ENCODE results near the gene GPR142.

The GPR142 gene

DNA sequence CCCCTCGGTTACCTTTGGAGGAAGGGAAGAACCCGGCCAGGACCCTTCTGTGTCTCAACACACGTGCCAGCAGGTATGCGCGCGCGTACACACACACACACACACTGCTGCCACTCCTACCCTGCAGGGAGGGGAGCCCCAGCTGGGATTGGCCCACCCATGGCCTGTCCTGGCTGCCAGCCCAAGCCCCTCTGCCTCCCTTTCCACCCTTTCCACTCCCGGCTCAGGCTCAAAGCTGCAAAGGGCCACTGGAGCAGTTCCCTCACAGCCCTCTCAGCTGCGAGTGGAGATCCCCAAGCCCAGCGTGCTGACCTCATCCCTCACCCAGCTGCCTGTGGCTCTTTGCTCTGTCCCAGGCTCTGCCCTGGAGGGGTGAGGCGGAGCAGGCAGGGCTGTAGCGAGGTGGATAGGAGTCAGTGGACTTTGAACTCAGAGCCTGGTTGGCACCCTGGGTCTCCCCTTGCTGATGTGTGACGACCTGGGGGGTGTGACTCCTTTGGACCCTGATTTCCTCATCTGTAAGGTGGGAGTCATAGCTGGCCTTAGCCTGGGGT is 26.8 kb upstream of the GPR142 start:
- TF ChIP-seq ZFP3 (CRISPR knock-in tag; IDR thresholded peaks at IDR 0.05) (no peak), PPARA (CRISPR knock-in tag; IDR thresholded peaks at IDR 0.05; ENCODE audit: borderline replicate concordance) (no peak), TSHZ2 (CRISPR knock-in tag; IDR thresholded peaks at IDR 0.05) (no peak), PATZ1 (CRISPR knock-in tag; IDR thresholded peaks at IDR 0.05; ENCODE audit: borderline replicate concordance) (no peak), ZFP30 (CRISPR knock-in tag; IDR thresholded peaks at IDR 0.05) (no peak), ZNF565 (CRISPR knock-in tag; conservative IDR thresholded peaks at IDR 0.05; ENCODE audit: low read depth) (no peak), ESRRG (CRISPR knock-in tag; IDR thresholded peaks at IDR 0.05) (no peak), TCF4 (CRISPR knock-in tag; IDR thresholded peaks at IDR 0.05; ENCODE audit: borderline replicate concordance) (no peak), ARNTL (CRISPR knock-in tag; IDR thresholded peaks at IDR 0.05; ENCODE audit: borderline replicate concordance, low read depth) (no peak), ZC3H10 (CRISPR knock-in tag; IDR thresholded peaks at IDR 0.05) (no peak), ZNF8 (CRISPR knock-in tag; IDR thresholded peaks at IDR 0.05) (no peak), CREB5 (CRISPR knock-in tag; IDR thresholded peaks at IDR 0.05; ENCODE audit: low read depth) (no peak)
- ATAC-seq = no peak

DNA sequence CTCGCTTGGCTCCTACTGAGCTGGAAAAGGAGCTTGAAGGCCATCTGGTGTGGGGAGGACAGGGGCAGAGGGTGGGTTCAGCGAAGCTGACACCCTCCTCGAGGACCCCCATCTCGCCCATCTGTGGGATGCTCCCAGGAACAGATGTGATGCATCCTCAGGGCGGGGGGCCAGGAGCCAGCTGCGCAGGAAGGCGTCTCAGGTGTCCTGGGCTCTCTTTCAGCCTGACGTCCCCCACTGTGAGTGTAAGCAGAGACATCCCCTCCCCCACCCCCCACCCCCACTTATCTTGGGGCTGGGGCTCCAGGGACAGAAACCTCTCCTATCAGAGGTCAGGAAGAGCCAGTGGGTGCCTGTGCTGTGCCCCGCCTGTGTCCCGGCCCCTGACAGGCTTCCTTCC is 25.1 kb upstream of the GPR142 start:
- ATAC-seq = no peak
- no peak for TF ChIP-seq GLIS3 (CRISPR knock-in tag; IDR thresholded peaks at IDR 0.05)
- no peak for TF ChIP-seq TSHZ2 (CRISPR knock-in tag; IDR thresholded peaks at IDR 0.05)
- no peak for TF ChIP-seq ARNTL (CRISPR knock-in tag; IDR thresholded peaks at IDR 0.05; ENCODE audit: borderline replicate concordance, low read depth)
- no peak for TF ChIP-seq ISL1 (CRISPR knock-in tag; IDR thresholded peaks at IDR 0.05)
- TF ChIP-seq CSDC2 (CRISPR knock-in tag; IDR thresholded peaks at IDR 0.05) = no peak
- TF ChIP-seq BACH2 (CRISPR knock-in tag; IDR thresholded peaks at IDR 0.05; ENCODE audit: borderline replicate concordance) = no peak
- TF ChIP-seq CREB5 (CRISPR knock-in tag; IDR thresholded peaks at IDR 0.05; ENCODE audit: low read depth) = no peak
- no peak for TF ChIP-seq PATZ1 (CRISPR knock-in tag; IDR thresholded peaks at IDR 0.05; ENCODE audit: borderline replicate concordance)
- no peak for TF ChIP-seq ZNF565 (CRISPR knock-in tag; conservative IDR thresholded peaks at IDR 0.05; ENCODE audit: low read depth)
- TF ChIP-seq SNAI2 (CRISPR knock-in tag; IDR thresholded peaks at IDR 0.05) = no peak
- no peak for TF ChIP-seq TOX (CRISPR knock-in tag; IDR thresholded peaks at IDR 0.05; ENCODE audit: borderline replicate concordance)
- no peak for TF ChIP-seq ZC3H10 (CRISPR knock-in tag; IDR thresholded peaks at IDR 0.05)
- TF ChIP-seq ESRRG (CRISPR knock-in tag; IDR thresholded peaks at IDR 0.05) = no peak
- TF ChIP-seq ZFP30 (CRISPR knock-in tag; IDR thresholded peaks at IDR 0.05) = no peak
- no peak for TF ChIP-seq TCF4 (CRISPR knock-in tag; IDR thresholded peaks at IDR 0.05; ENCODE audit: borderline replicate concordance)
- TF ChIP-seq PPARA (CRISPR knock-in tag; IDR thresholded peaks at IDR 0.05; ENCODE audit: borderline replicate concordance) = no peak
- no peak for TF ChIP-seq OSR1 (CRISPR knock-in tag; IDR thresholded peaks at IDR 0.05)
